Activated naive CD4-positive, alpha-beta T cell treated with anti-CD3 and anti-CD28 coated beads for 36 hours (primary cell): ENCODE results near the gene HBG2. TPM values are rescaled to one million over a fixed set of nuclear protein-coding genes. Genes with fewer than 3 reads are reported as not detected.
"Not testable (repeated sequence)": the region's sequence is repeated elsewhere in the genome, so short reads cannot be mapped to it uniquely, and the experiment has no call there.

Experiments
- CTCF ChIA-PET: fragments of 350-600 bp; sonication (Branson Sonifier 250); formaldehyde crosslinking; loops from one replicate; lab custom pipeline; 2021; ENCODE audit warnings: antibody characterized with exemption; lab: Charles Lee
- DNase-seq: peaks from one replicate; pipeline ENCODE4 v3.0.0-alpha.2; 2020
- H3K27ac Mint-ChIP-seq: one replicate; pipeline ENCODE4 v1.8.0; 2021; ENCODE audit warnings: mild to moderate bottlenecking, mixed read lengths
- H3K27me3 Mint-ChIP-seq: one replicate; pipeline ENCODE4 v1.8.0; 2021; ENCODE audit warnings: low read depth, mixed read lengths
- H3K36me3 Mint-ChIP-seq: one replicate; pipeline ENCODE4 v1.8.0; 2021; ENCODE audit warnings: low read depth, mixed read lengths
- H3K4me1 Mint-ChIP-seq: one replicate; pipeline ENCODE4 v1.8.0; 2021; ENCODE audit warnings: low read depth, mixed read lengths
- H3K4me3 Mint-ChIP-seq: one replicate; pipeline ENCODE4 v1.8.0; 2021; ENCODE audit warnings: mild to moderate bottlenecking, moderate library complexity, mixed read lengths
- H3K9me3 Mint-ChIP-seq: one replicate; pipeline ENCODE4 v1.8.0; 2021; ENCODE audit warnings: mixed read lengths
- intact Hi-C: fragments of 100-400 bp; cut with micrococcal nuclease; formaldehyde crosslinking; loops from one replicate; pipeline ENCODE4 v1.15.1; 2023
- total RNA-seq, 2 experiments: library from RNA; stranded (reverse); gene quantifications; one replicate each; pipeline ENCODE4 v1.2.3, GENCODE V29; 2021

HBG2 gene
- not detected for total RNA-seq

GRCh38 chr11:5254646-5255413 is at the start of gene HBG2:
Gene HBG2, minus strand, starts transcription at chr11:5254781. Its CDS starts 53 bp downstream, at chr11:5254728.
- intact Hi-C loops, H3K27ac Mint-ChIP-seq, CTCF ChIA-PET, DNase-seq, H3K36me3 Mint-ChIP-seq, H3K9me3 Mint-ChIP-seq, H3K4me1 Mint-ChIP-seq, H3K4me3 Mint-ChIP-seq: not testable (repeated sequence)
- H3K27me3 Mint-ChIP-seq = peaks cover 12% of the 10 kb centered on the region

GRCh38 chr11:5304046-5304445 is 49.5 kb upstream of the HBG2 start:
- Mint-ChIP-seq H3K4me1 (no peaks in the 10 kb centered on the region), H3K9me3 (no peaks in the 10 kb centered on the region), H3K27me3 (no peaks in the 10 kb centered on the region), H3K36me3 (no peaks in the 10 kb centered on the region), H3K4me3 (no peak overlapping the region), H3K27ac (no peak overlapping the region)
- CTCF ChIA-PET = no interaction called here
- intact Hi-C loops = no loop called here
- no peak for DNase-seq

GRCh38 chr11:5303626-5304025 is 49.0 kb upstream of the HBG2 start:
- CTCF ChIA-PET = no interaction called here
- Mint-ChIP-seq H3K9me3 (no peaks in the 10 kb centered on the region), H3K4me3 (no peak overlapping the region), H3K27ac (no peak overlapping the region), H3K36me3 (no peaks in the 10 kb centered on the region), H3K27me3 (no peaks in the 10 kb centered on the region), H3K4me1 (no peaks in the 10 kb centered on the region)
- DNase-seq = no peak
- intact Hi-C loops = no loop called here

GRCh38 chr11:5301846-5302245 is 47.3 kb upstream of the HBG2 start, which contains the start of gene OR51B4:
Gene OR51B4, minus strand, starts transcription at chr11:5301946. Its CDS starts 0 bp downstream, at chr11:5301946.
- DNase-seq = no peak
- peaks cover 3% of the 10 kb centered on the region for H3K27me3 Mint-ChIP-seq
- CTCF ChIA-PET = no interaction called here
- no peak within 1 kb of the TSS for H3K4me3 Mint-ChIP-seq
- no peaks in the 10 kb centered on the region for H3K9me3 Mint-ChIP-seq
- no peak within 1 kb of the TSS for H3K27ac Mint-ChIP-seq
- intact Hi-C loops = no loop called here
- H3K4me1 Mint-ChIP-seq = no peaks in the 10 kb centered on the region
- no peaks in the 10 kb centered on the region for H3K36me3 Mint-ChIP-seq

GRCh38 chr11:5300251-5300650 is 45.7 kb upstream of the HBG2 start:
- no peak overlapping the region for H3K4me3 Mint-ChIP-seq
- CTCF ChIA-PET = interaction anchor here (0.5 kb wide), 1 partner anchor 10 kb away, joined by 3 read pairs; no protein-coding TSS in a partner anchor
- no peaks in the 10 kb centered on the region for H3K36me3 Mint-ChIP-seq
- H3K27me3 Mint-ChIP-seq = peaks cover 3% of the 10 kb centered on the region
- DNase-seq = no peak
- intact Hi-C loops = no loop called here
- H3K27ac Mint-ChIP-seq = no peak overlapping the region
- no peaks in the 10 kb centered on the region for H3K4me1 Mint-ChIP-seq
- no peaks in the 10 kb centered on the region for H3K9me3 Mint-ChIP-seq

- Mint-ChIP-seq H3K36me3 (no peaks in the 10 kb centered on the region), H3K4me1 (no peaks in the 10 kb centered on the region), H3K27me3 (peaks cover 3% of the 10 kb centered on the region), H3K9me3 (no peaks in the 10 kb centered on the region), H3K27ac (no peak overlapping the region), H3K4me3 (no peak overlapping the region)
- DNase-seq = no peak
- CTCF ChIA-PET = no interaction called here
- intact Hi-C loops = no loop called here
Observed at GRCh38 chr11:5298451-5298850, 43.9 kb upstream of the HBG2 start.

GRCh38 chr11:5297721-5298323 is 43.2 kb upstream of the HBG2 start:
- Mint-ChIP-seq H3K27me3 (peaks cover 3% of the 10 kb centered on the region), H3K9me3 (no peaks in the 10 kb centered on the region), H3K27ac (no peak overlapping the region), H3K36me3 (no peaks in the 10 kb centered on the region), H3K4me1 (no peaks in the 10 kb centered on the region), H3K4me3 (no peak overlapping the region)
- intact Hi-C loops = no loop called here
- no peak for DNase-seq
- CTCF ChIA-PET = no interaction called here

GRCh38 chr11:5294342-5294995 is 39.9 kb upstream of the HBG2 start:
- intact Hi-C loops, H3K4me3 Mint-ChIP-seq, H3K4me1 Mint-ChIP-seq, DNase-seq, H3K36me3 Mint-ChIP-seq, H3K27me3 Mint-ChIP-seq, CTCF ChIA-PET, H3K9me3 Mint-ChIP-seq, H3K27ac Mint-ChIP-seq: not testable (repeated sequence)

GRCh38 chr11:5293028-5293427 is 38.4 kb upstream of the HBG2 start:
- H3K27ac Mint-ChIP-seq = no peak overlapping the region
- no peak for DNase-seq
- intact Hi-C loops = no loop called here
- peaks cover 3% of the 10 kb centered on the region for H3K27me3 Mint-ChIP-seq
- H3K4me1 Mint-ChIP-seq = no peaks in the 10 kb centered on the region
- CTCF ChIA-PET = no interaction called here
- H3K9me3 Mint-ChIP-seq = no peaks in the 10 kb centered on the region
- no peaks in the 10 kb centered on the region for H3K36me3 Mint-ChIP-seq
- H3K4me3 Mint-ChIP-seq = no peak overlapping the region

GRCh38 chr11:5291207-5291838 is 36.7 kb upstream of the HBG2 start:
- no peaks in the 10 kb centered on the region for H3K4me1 Mint-ChIP-seq
- intact Hi-C loops = loop anchor here (1.0 to 2.0 kb wide), 3 partner anchors 167 to 1105 kb away; partner anchors contain the start of gene OR51D1
- no peak for DNase-seq
- H3K27me3 Mint-ChIP-seq = no peaks in the 10 kb centered on the region
- H3K36me3 Mint-ChIP-seq = no peaks in the 10 kb centered on the region
- CTCF ChIA-PET = interaction anchor here (0.7 to 1.0 kb wide), 2 partner anchors 9 to 167 kb away, joined by 3 to 4 read pairs; no protein-coding TSS in a partner anchor
- no peak overlapping the region for H3K4me3 Mint-ChIP-seq
- H3K9me3 Mint-ChIP-seq = no peaks in the 10 kb centered on the region
- no peak overlapping the region for H3K27ac Mint-ChIP-seq

- no peaks in the 10 kb centered on the region for H3K4me1 Mint-ChIP-seq
- H3K27me3 Mint-ChIP-seq = no peaks in the 10 kb centered on the region
- CTCF ChIA-PET = interaction anchor here (0.6 kb wide), 1 partner anchor 165 kb away, joined by 4 read pairs; no protein-coding TSS in a partner anchor
- no peak for DNase-seq
- intact Hi-C loops = loop anchor here (2.0 kb wide), 1 partner anchor 1103 kb away; no protein-coding TSS in a partner anchor
- no peaks in the 10 kb centered on the region for H3K9me3 Mint-ChIP-seq
- no peak overlapping the region for H3K27ac Mint-ChIP-seq
- H3K4me3 Mint-ChIP-seq = no peak overlapping the region
- no peaks in the 10 kb centered on the region for H3K36me3 Mint-ChIP-seq
Observed at GRCh38 chr11:5290106-5290505, 35.5 kb upstream of the HBG2 start.

GRCh38 chr11:5289696-5290095 is 35.1 kb upstream of the HBG2 start:
- CTCF ChIA-PET = no interaction called here
- no peak for DNase-seq
- H3K4me1 Mint-ChIP-seq = no peaks in the 10 kb centered on the region
- H3K27me3 Mint-ChIP-seq = no peaks in the 10 kb centered on the region
- intact Hi-C loops = loop anchor here (2.0 kb wide), 1 partner anchor 1103 kb away; no protein-coding TSS in a partner anchor
- H3K27ac Mint-ChIP-seq = no peak overlapping the region
- no peak overlapping the region for H3K4me3 Mint-ChIP-seq
- H3K9me3 Mint-ChIP-seq = no peaks in the 10 kb centered on the region
- H3K36me3 Mint-ChIP-seq = no peaks in the 10 kb centered on the region
